Peyer's patch (tissue), 4 donors: ENCODE measurements around the gene INTS13.

ENCODE experiments used
- CTCF ChIP-seq, 6 experiments: fragments of 450-650 bp in 4 of 6; fragments of 200-600 bp in 2 of 6; sonication (generic) in 1 of 6; IDR thresholded peaks; one replicate each; pipeline ENCODE4 v1.5.1; 2017 to 2019; ENCODE audit warnings: antibody characterized with exemption in 6 of 6, mild to moderate bottlenecking in 3 of 6, moderate library complexity in 1 of 6
- POLR2A ChIP-seq, 2 donors: fragments of 450-650 bp; IDR thresholded peaks; one replicate each; pipeline ENCODE4 v1.5.1; 2017; ENCODE audit warnings: antibody characterized with exemption in 2 of 2, mild to moderate bottlenecking in 2 of 2, moderate library complexity in 2 of 2

DNA sequence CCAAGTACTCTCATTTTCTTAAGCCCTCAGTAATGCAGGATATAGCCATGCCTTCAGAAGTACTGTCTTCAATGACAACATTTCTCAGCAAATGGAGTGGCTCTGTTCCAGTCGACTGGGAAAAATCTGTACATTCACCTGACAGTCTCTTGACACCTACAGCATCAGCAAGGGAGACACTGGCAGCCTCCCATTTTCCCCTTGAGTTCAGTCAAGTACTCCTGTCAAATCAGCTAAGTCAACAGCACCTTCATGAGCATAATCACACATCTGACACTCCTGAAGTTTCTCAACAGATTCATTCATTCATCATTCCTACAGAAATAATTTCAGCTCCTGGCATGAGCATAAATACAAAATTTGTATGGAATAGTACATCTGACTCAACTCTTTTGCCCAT lies 46.1 kb downstream of the INTS13 start:
- TF ChIP-seq CTCF (IDR thresholded peaks at IDR 0.05) (no peak), POLR2A (IDR thresholded peaks at IDR 0.05) (no peak)
